Progenitor cell of endocrine pancreas (in vitro differentiated cells): ENCODE measurements around the gene LEF1. TPM values are rescaled to one million over a fixed set of nuclear protein-coding genes. Genes with fewer than 3 reads are reported as not detected.

Experiments
- DNase-seq: peaks from one replicate; pipeline ENCODE4 v3.0.0; 2021; ENCODE audit warnings: low spot score; ENCODE audit not compliant: unreplicated experiment
- H3K27ac Mint-ChIP-seq: 2 replicates; pipeline ENCODE4 v1.8.0; 2021; ENCODE audit warnings: mild to moderate bottlenecking, moderate library complexity, mixed read lengths
- H3K27me3 Mint-ChIP-seq: 2 replicates; pipeline ENCODE4 v1.8.0; 2021; ENCODE audit warnings: mixed read lengths
- H3K36me3 Mint-ChIP-seq: 2 replicates; pipeline ENCODE4 v1.8.0; 2022; ENCODE audit warnings: mixed read lengths; ENCODE audit not compliant: insufficient read depth
- H3K4me1 Mint-ChIP-seq: 2 replicates; pipeline ENCODE4 v1.8.0; 2021; ENCODE audit warnings: low read depth, mixed read lengths
- H3K4me3 Mint-ChIP-seq: 2 replicates; pipeline ENCODE4 v1.8.0; 2021; ENCODE audit warnings: low read depth, mild to moderate bottlenecking, moderate library complexity, mixed read lengths
- H3K9me3 Mint-ChIP-seq: 2 replicates; pipeline ENCODE4 v1.8.0; 2021; ENCODE audit warnings: low read depth, mixed read lengths
- CTCF ChIP-seq: fragments of 200-600 bp; sonication (generic); IDR thresholded peaks from one replicate; pipeline ENCODE4 v1.5.0; 2021; ENCODE audit warnings: antibody characterized with exemption, mild to moderate bottlenecking; ENCODE audit not compliant: unreplicated experiment
- total RNA-seq: library from RNA; stranded (reverse); gene quantifications from 2 replicates; pipeline ENCODE4 v1.2.1, GENCODE V29; 2021

Gene LEF1
- total RNA-seq, 1 donor from 2014 or later = 2.1 TPM

GRCh38 chr4:108166441-108167315, 2.1 kb downstream of the LEF1 start:
- TF ChIP-seq CTCF = peak; percentile 13
- Mint-ChIP-seq H3K4me1 (peaks cover 13% of the 10 kb centered on the region), H3K27ac (no peak overlapping the region), H3K27me3 (peaks cover 90% of the 10 kb centered on the region), H3K4me3 (peak overlapping the region; percentile 79), H3K36me3 (no peaks in the 10 kb centered on the region), H3K9me3 (no peaks in the 10 kb centered on the region)
- no peak for DNase-seq

- Mint-ChIP-seq H3K4me3 (no peak overlapping the region), H3K4me1 (peaks cover 11% of the 10 kb centered on the region), H3K9me3 (no peaks in the 10 kb centered on the region), H3K36me3 (no peaks in the 10 kb centered on the region), H3K27me3 (peaks cover 88% of the 10 kb centered on the region), H3K27ac (no peak overlapping the region)
- no peak for DNase-seq
- TF ChIP-seq CTCF = no peak
Observed at GRCh38 chr4:108166038-108166437, 2.7 kb downstream of the LEF1 start.

- H3K4me1 Mint-ChIP-seq = peaks cover 11% of the 10 kb centered on the region
- no peak for DNase-seq
- H3K4me3 Mint-ChIP-seq = no peak overlapping the region
- peaks cover 88% of the 10 kb centered on the region for H3K27me3 Mint-ChIP-seq
- no peak for TF ChIP-seq CTCF
- H3K36me3 Mint-ChIP-seq = no peaks in the 10 kb centered on the region
- no peaks in the 10 kb centered on the region for H3K9me3 Mint-ChIP-seq
- no peak overlapping the region for H3K27ac Mint-ChIP-seq
Observed at GRCh38 chr4:108165586-108165985, 3.1 kb downstream of the LEF1 start.

- H3K27ac Mint-ChIP-seq = no peak overlapping the region
- peaks cover 90% of the 10 kb centered on the region for H3K27me3 Mint-ChIP-seq
- no peak overlapping the region for H3K4me3 Mint-ChIP-seq
Observed at GRCh38 chr4:108163351-108163750, 5.4 kb downstream of the LEF1 start.

More at GRCh38 chr4:108163351-108163750, 5.4 kb downstream of the LEF1 start:
- H3K9me3 Mint-ChIP-seq = no peaks in the 10 kb centered on the region
- no peak for TF ChIP-seq CTCF
- H3K36me3 Mint-ChIP-seq = no peaks in the 10 kb centered on the region
- no peak for DNase-seq
- peaks cover 9% of the 10 kb centered on the region for H3K4me1 Mint-ChIP-seq
